Naive thymus-derived CD4-positive, alpha-beta T cell (primary cell): ENCODE measurements around the gene SYCE1. TPM values are rescaled to one million over a fixed set of nuclear protein-coding genes. Genes with fewer than 3 reads are reported as not detected.

Experiments
- ATAC-seq: fragments of 150-1000 bp; cut with Tn5 transposase; 2 replicates; pipeline ENCODE4 v1.10.0; 2021; ENCODE audit warnings: mild to moderate bottlenecking, moderate library complexity
- CTCF ChIA-PET: fragments of 350-600 bp; sonication (Branson Sonifier 250); formaldehyde crosslinking; loops from one replicate; lab custom pipeline; 2021; ENCODE audit warnings: antibody characterized with exemption; lab: Charles Lee
- POLR2A ChIA-PET: fragments of 350-600 bp; sonication (Branson Sonifier 250); formaldehyde crosslinking; loops from one replicate; lab custom pipeline; 2021; ENCODE audit warnings: antibody characterized with exemption, inconsistent platforms; lab: Charles Lee
- DNase-seq, 9 donors: peaks; one replicate each; pipeline versions ENCODE4 v3.0.0 to v3.0.0-alpha.2; 2020 to 2022; ENCODE audit warnings: mixed read lengths in 1 of 9
- H3K27ac ChIP-seq: one replicate; pipeline ENCODE4 v1.7.0; 2013; ENCODE audit warnings: mild to moderate bottlenecking, low read depth, low read length, moderate library complexity
- H3K27me3 ChIP-seq, 2 donors: one replicate each; pipeline ENCODE4 v1.7.0; 2013; ENCODE audit warnings: low read length in 2 of 2, mild to moderate bottlenecking in 2 of 2, moderate library complexity in 2 of 2; ENCODE audit not compliant: control insufficient read depth in 2 of 2, insufficient read depth in 2 of 2
- H3K36me3 ChIP-seq, 3 experiments: 1 replicate in 2 of 3; 2 replicates in 1 of 3; pipeline ENCODE4 v1.7.0; 2013; ENCODE audit warnings: low read length in 3 of 3, mild to moderate bottlenecking in 3 of 3, moderate library complexity in 1 of 3; ENCODE audit not compliant: insufficient read depth in 3 of 3, control insufficient read depth in 2 of 3
- H3K4me1 ChIP-seq, 2 donors: one replicate each; pipeline ENCODE4 v1.7.0; 2013; ENCODE audit warnings: low read length in 2 of 2, mild to moderate bottlenecking in 2 of 2, moderate library complexity in 1 of 2; ENCODE audit not compliant: control insufficient read depth in 2 of 2, insufficient read depth in 2 of 2
- H3K4me3 ChIP-seq: 2 replicates; pipeline ENCODE4 v1.7.0; 2013; ENCODE audit warnings: mild to moderate bottlenecking, low read length
- H3K9me3 ChIP-seq, 3 experiments: 1 replicate in 2 of 3; 2 replicates in 1 of 3; pipeline ENCODE4 v1.7.0; 2013; ENCODE audit warnings: low read length in 3 of 3; ENCODE audit not compliant: control insufficient read depth in 2 of 3
- H3K27ac Mint-ChIP-seq, 9 donors: one replicate each; pipeline ENCODE4 v1.8.0; 2020 to 2022; ENCODE audit warnings: mixed read lengths in 9 of 9, mild to moderate bottlenecking in 8 of 9, moderate library complexity in 5 of 9, inconsistent platforms in 2 of 9
- H3K27me3 Mint-ChIP-seq, 5 donors: one replicate each; pipeline ENCODE4 v1.8.0; 2021 to 2022; ENCODE audit warnings: mixed read lengths in 5 of 5, mild to moderate bottlenecking in 1 of 5
- H3K36me3 Mint-ChIP-seq, 5 donors: one replicate each; pipeline ENCODE4 v1.8.0; 2020 to 2022; ENCODE audit warnings: mixed read lengths in 5 of 5, mild to moderate bottlenecking in 3 of 5, inconsistent platforms in 1 of 5
- H3K4me1 Mint-ChIP-seq, 7 donors: one replicate each; pipeline ENCODE4 v1.8.0; 2020 to 2022; ENCODE audit warnings: mixed read lengths in 7 of 7, mild to moderate bottlenecking in 3 of 7, inconsistent platforms in 1 of 7
- H3K4me3 Mint-ChIP-seq, 10 donors: one replicate each; pipeline ENCODE4 v1.8.0; 2020 to 2022; ENCODE audit warnings: mild to moderate bottlenecking in 10 of 10, mixed read lengths in 10 of 10, moderate library complexity in 6 of 10, inconsistent platforms in 2 of 10
- H3K9me3 Mint-ChIP-seq, 11 donors: one replicate each; pipeline ENCODE4 v1.8.0; 2020 to 2022; ENCODE audit warnings: mixed read lengths in 11 of 11, mild to moderate bottlenecking in 4 of 11, inconsistent platforms in 1 of 11, moderate library complexity in 1 of 11
- intact Hi-C, 2 donors: fragments of 100-400 bp; cut with micrococcal nuclease; formaldehyde crosslinking; loops; one replicate each; pipeline ENCODE4 v1.15.1; 2023
- polyA plus RNA-seq, 2 donors: library from polyadenylated mRNA; unstranded; fragments of 300-500 nt; fragmentation: Illumina TruSeq; gene quantifications; one replicate each; pipeline ENCODE4 v1.2.3, GENCODE V29; 2021
- total RNA-seq, 6 experiments: library from RNA in 5 of 6; stranded (reverse) in 5 of 6; gene quantifications; 1 replicate in 5 of 6; 2 replicates in 1 of 6; pipeline ENCODE4 v1.2.3 and lab custom pipeline; 2021 to 2026

Gene SYCE1
- total and polyA plus RNA-seq, 7 experiments from 2014 or later: 0.22 to 0.61 (median 0.32) TPM; not detected in 3

DNA sequence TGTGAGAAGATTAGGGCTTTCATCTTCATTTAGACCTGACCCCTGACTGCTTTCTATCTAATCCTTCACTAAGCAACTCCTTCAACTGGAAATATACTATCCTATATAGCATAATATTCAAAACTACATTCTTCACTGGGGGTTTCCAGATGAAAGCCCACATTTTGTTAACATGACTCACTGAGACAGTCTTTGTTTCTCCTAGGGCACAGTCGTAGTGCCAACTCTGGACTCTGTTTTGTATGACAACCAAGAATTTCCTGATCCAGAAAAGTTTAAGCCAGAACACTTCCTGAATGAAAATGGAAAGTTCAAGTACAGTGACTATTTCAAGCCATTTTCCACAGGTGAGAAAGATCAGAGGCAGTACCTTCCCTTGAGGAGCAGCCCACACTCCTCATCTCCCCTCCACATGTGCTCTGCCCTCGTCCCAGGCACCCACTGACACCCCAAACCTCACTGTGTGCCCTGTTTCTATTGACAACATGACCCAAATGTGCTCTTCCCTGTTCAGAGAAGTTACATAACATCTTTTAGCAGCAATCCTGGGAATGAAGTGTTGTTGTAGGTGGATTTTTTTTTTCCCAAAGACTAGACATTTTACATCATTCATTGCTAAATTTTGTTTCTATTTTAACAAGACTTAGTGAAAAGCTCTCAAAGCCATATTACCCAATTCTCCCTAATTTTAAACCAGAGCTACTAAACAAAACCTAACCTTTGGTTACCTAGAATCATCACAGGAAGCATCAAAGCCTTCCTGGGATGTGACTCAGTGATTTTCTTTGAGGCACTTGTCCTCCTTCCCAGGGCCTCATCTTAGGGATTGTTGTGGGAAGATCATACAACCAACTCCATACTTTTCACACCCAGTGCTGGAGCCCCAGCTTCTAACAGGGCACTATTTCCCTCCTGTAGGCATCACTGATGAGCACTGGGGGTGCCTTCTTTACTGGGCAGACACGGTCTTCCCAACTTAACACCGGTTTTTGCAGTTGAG lies 27.5 kb downstream of the SYCE1 start:
- no peaks in the 10 kb centered on the region for H3K9me3 ChIP-seq
- no peak for DNase-seq
- Mint-ChIP-seq H3K27ac (no peak overlapping the region), H3K4me3 (no peak overlapping the region), H3K27me3 (peaks cover 0 to 9% (median under 1%) of the 10 kb centered on the region in 5 donors), H3K4me1 (no peaks in the 10 kb centered on the region), H3K36me3 (peaks cover 0 to 3% (median 0%) of the 10 kb centered on the region in 5 donors), H3K9me3 (no peaks in the 10 kb centered on the region)
- no peaks in the 10 kb centered on the region for H3K27me3 ChIP-seq
- intact Hi-C loops: no loop called here
- no peaks in the 10 kb centered on the region for H3K4me1 ChIP-seq
- no peak overlapping the region for H3K4me3 ChIP-seq
- CTCF ChIA-PET: no interaction called here
- H3K27ac ChIP-seq: no peak overlapping the region
- POLR2A ChIA-PET: no interaction called here
- H3K36me3 ChIP-seq: no peaks in the 10 kb centered on the region
- no peak for ATAC-seq

DNA sequence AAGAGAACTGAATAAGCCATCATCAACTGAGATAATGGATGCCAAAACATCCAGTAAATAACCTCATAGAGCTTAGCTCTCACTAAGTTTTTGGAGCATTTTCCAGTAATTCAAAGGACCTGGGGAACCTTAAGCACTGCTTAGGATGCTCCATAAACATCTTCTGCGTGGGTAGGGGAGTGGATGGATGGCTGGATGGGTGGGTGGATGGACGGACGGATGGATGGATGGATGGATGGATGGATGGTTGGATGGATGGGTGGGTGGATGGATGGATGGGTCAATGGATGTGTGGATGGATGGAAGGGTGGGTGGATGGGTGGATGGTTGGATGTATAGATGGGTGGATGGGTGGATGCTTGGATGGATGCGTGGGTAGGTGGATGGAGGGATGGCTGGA lies 29.2 kb downstream of the SYCE1 start:
- ChIA-PET CTCF (no interaction called here), POLR2A (no interaction called here)
- H3K4me1 ChIP-seq: no peaks in the 10 kb centered on the region
- intact Hi-C loops: no loop called here
- no peaks in the 10 kb centered on the region for H3K9me3 ChIP-seq
- H3K4me3 ChIP-seq: no peak overlapping the region
- Mint-ChIP-seq H3K36me3 (peaks cover 0 to 3% (median 0%) of the 10 kb centered on the region in 5 donors), H3K4me3 (no peak overlapping the region), H3K27me3 (peaks cover 4 to 18% (median 14%) of the 10 kb centered on the region in 5 donors), H3K27ac (no peak overlapping the region), H3K9me3 (no peaks in the 10 kb centered on the region), H3K4me1 (no peaks in the 10 kb centered on the region)
- H3K27me3 ChIP-seq: no peaks in the 10 kb centered on the region
- ATAC-seq (no peak), DNase-seq (no peak)
- H3K27ac ChIP-seq: no peak overlapping the region
- H3K36me3 ChIP-seq: no peaks in the 10 kb centered on the region

DNA sequence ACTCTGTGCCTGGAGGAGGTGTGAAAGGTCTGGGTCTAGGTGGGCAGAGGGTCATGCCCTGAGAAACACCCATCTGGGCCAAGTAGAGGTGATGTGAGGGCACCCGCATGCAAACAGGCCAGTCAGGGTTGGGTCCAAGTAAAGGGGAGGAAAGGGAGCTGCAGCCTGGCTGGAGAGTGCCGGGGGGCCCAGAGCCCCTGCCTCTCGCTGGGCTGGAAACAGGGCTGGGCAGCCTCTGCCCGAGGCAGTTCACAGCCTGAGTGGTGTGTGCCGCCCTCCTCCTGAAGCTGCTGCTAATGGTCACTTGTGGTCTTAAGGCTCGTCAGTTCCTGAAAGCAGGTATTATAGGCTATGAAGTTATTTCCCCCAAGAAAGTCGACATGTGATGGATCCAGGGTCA lies 31.0 kb downstream of the SYCE1 start:
- intact Hi-C loops: no loop called here
- Mint-ChIP-seq H3K36me3 (peaks cover 0 to under 1% (median 0%) of the 10 kb centered on the region in 5 donors), H3K4me3 (no peak overlapping the region), H3K4me1 (peaks cover 4 to 15% (median 10%) of the 10 kb centered on the region in 7 donors), H3K9me3 (no peaks in the 10 kb centered on the region), H3K27ac (no peak overlapping the region), H3K27me3 (peaks cover 20 to 35% (median 32%) of the 10 kb centered on the region in 5 donors)
- no peaks in the 10 kb centered on the region for H3K9me3 ChIP-seq
- H3K27ac ChIP-seq: no peak overlapping the region
- no peak for DNase-seq
- no peaks in the 10 kb centered on the region for H3K36me3 ChIP-seq
- H3K4me3 ChIP-seq: no peak overlapping the region
- no peak for ATAC-seq
- H3K27me3 ChIP-seq: no peaks in the 10 kb centered on the region
- peaks cover 4 to 12% of the 10 kb centered on the region in 2 donors for H3K4me1 ChIP-seq
- CTCF ChIA-PET: interaction anchor here (0.7 kb wide), 1 partner anchor 74 kb away, joined by 5 read pairs; no protein-coding TSS in a partner anchor
- POLR2A ChIA-PET: no interaction called here

DNA sequence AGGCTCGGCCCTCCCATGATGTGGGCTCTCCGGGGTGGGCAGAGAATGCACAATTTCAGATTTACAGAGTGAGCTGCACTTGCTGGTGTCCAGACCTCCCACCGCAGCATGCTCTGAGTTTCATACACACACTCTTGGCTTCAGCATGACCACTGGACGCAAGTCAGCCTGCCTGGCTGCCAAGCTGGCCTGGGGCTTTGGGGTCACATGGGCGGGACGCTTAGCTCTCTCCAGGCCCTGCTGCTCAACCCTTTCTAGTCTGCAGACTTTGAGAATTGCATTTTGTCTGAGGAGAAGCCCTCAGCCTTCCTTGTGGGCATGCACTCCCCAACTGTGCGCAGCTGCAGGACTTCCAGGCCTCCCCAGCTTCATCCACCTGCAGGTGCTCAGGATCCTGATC lies 32.5 kb downstream of the SYCE1 start:
- H3K4me3 Mint-ChIP-seq: no peak overlapping the region
- H3K36me3 ChIP-seq: no peaks in the 10 kb centered on the region
- CTCF ChIA-PET: no interaction called here

DNA sequence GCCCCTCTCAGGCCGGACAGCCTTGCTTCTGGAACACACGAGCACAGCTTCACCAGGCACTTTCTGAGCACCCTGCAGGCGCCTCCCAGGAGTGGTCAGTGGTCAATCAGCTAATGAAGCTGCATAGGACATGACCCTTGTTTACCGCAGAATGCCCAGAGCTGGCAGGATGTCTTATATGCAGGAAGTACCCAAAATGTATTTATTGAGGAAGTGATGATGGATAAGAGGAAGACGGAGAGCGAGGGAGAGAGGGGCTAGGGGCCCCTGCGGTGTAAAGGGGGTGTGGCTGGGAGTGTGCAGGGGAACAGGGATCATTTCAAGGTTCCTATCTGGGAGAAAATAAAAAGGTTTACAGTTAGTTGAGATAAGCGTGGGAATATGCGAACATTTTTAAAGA lies 34.9 kb downstream of the SYCE1 start:
- peaks cover 40 to 65% (median 60%) of the 10 kb centered on the region in 5 donors for H3K27me3 Mint-ChIP-seq
- no peaks in the 10 kb centered on the region for H3K9me3 Mint-ChIP-seq
- no peaks in the 10 kb centered on the region for H3K36me3 ChIP-seq
- H3K27ac Mint-ChIP-seq: no peak overlapping the region
- ATAC-seq (no peak), DNase-seq (no peak)
- H3K4me1 ChIP-seq: peaks cover 14 to 15% of the 10 kb centered on the region in 2 donors
- POLR2A ChIA-PET: no interaction called here
- H3K4me3 ChIP-seq: no peak overlapping the region
- intact Hi-C loops: no loop called here
- H3K36me3 Mint-ChIP-seq: no peaks in the 10 kb centered on the region
- H3K4me1 Mint-ChIP-seq: peaks cover 8 to 25% (median 18%) of the 10 kb centered on the region in 7 donors
- peak overlapping the region in 4 of 10 donors; percentile 24 to 53 (median 40) for H3K4me3 Mint-ChIP-seq
- no peak overlapping the region for H3K27ac ChIP-seq
- peaks cover 0 to 10% of the 10 kb centered on the region in 2 donors for H3K27me3 ChIP-seq
- CTCF ChIA-PET: no interaction called here
- no peaks in the 10 kb centered on the region for H3K9me3 ChIP-seq

More for the DNA sequence above, 32.5 kb downstream of the SYCE1 start:
- H3K9me3 Mint-ChIP-seq: no peaks in the 10 kb centered on the region
- no peak overlapping the region for H3K27ac ChIP-seq
- ATAC-seq (no peak), DNase-seq (no peak)
- POLR2A ChIA-PET: no interaction called here
- intact Hi-C loops: no loop called here
- H3K27me3 ChIP-seq: peaks cover 0 to 7% of the 10 kb centered on the region in 2 donors
- peaks cover 31 to 45% (median 44%) of the 10 kb centered on the region in 5 donors for H3K27me3 Mint-ChIP-seq
- no peak overlapping the region for H3K27ac Mint-ChIP-seq
- peaks cover 8 to 25% (median 18%) of the 10 kb centered on the region in 7 donors for H3K4me1 Mint-ChIP-seq
- no peaks in the 10 kb centered on the region for H3K9me3 ChIP-seq
- peaks cover 14 to 15% of the 10 kb centered on the region in 2 donors for H3K4me1 ChIP-seq
- no peaks in the 10 kb centered on the region for H3K36me3 Mint-ChIP-seq
- H3K4me3 ChIP-seq: no peak overlapping the region

DNA sequence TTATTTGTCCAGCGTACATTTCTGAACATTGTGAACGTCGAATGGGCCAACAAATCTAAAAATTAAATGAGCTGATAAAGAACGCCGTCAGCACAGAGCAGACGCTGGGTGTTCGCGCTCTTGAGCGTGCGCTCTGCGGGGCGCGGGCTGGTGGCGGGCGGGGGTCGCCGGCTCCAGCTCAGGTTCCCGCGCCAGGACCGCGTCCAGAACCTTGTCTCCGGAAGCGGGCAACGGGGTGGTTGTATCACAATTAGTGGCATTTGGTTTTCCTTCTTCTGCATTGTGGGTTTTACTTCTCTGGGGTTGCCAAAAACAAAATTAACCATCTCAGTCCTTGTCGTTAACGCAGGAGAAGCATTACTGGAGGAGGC lies 35.8 kb downstream of the SYCE1 start:
- Mint-ChIP-seq H3K27ac (peak overlapping the region in 1 of 9 donors; percentile 11), H3K4me1 (peaks cover 8 to 25% (median 18%) of the 10 kb centered on the region in 7 donors), H3K4me3 (peak overlapping the region; percentile 54 to 77 (median 66)), H3K9me3 (peaks cover 0 to 2% (median 0%) of the 10 kb centered on the region in 11 donors), H3K36me3 (no peaks in the 10 kb centered on the region), H3K27me3 (peaks cover 40 to 68% (median 60%) of the 10 kb centered on the region in 5 donors)
- Histone ChIP-seq H3K36me3 (no peaks in the 10 kb centered on the region), H3K4me1 (peaks cover 14 to 15% of the 10 kb centered on the region in 2 donors), H3K4me3 (no peak overlapping the region), H3K9me3 (no peaks in the 10 kb centered on the region), H3K27ac (no peak overlapping the region), H3K27me3 (peaks cover 0 to 10% of the 10 kb centered on the region in 2 donors)
- CTCF ChIA-PET: no interaction called here
- POLR2A ChIA-PET: no interaction called here
- DNase-seq (no peak), ATAC-seq (no peak)
- intact Hi-C loops: no loop called here
